HEK293 (cell line): Measurements from ENCODE around the gene KIF19.

Source experiments
- SCRT1 ChIP-seq: fragments of 450-650 bp; formaldehyde crosslinking; IDR thresholded peaks from 2 replicates; pipeline ENCODE4 v1.5.1; 2016; ENCODE audit warnings: missing biosample characterization, missing genetic modification characterization, borderline replicate concordance
- ZBTB21 ChIP-seq: fragments of 450-650 bp; formaldehyde crosslinking; IDR thresholded peaks from 2 replicates; pipeline ENCODE4 v1.5.1; 2017; ENCODE audit warnings: missing biosample characterization, missing genetic modification characterization
- ZFP41 ChIP-seq: fragments of 450-650 bp; formaldehyde crosslinking; IDR thresholded peaks from 2 replicates; pipeline ENCODE4 v1.5.1; 2016; ENCODE audit warnings: missing biosample characterization, missing genetic modification characterization, borderline replicate concordance
- ZNF112 ChIP-seq: fragments of 450-650 bp; formaldehyde crosslinking; IDR thresholded peaks from 2 replicates; pipeline ENCODE4 v1.5.0; 2017; ENCODE audit warnings: missing biosample characterization, missing genetic modification characterization
- ZNF132 ChIP-seq: fragments of 450-650 bp; formaldehyde crosslinking; IDR thresholded peaks from 2 replicates; pipeline ENCODE4 v1.5.1; 2017; ENCODE audit warnings: missing biosample characterization, missing genetic modification characterization, borderline replicate concordance
- ZNF138 ChIP-seq: fragments of 450-650 bp; formaldehyde crosslinking; IDR thresholded peaks from 2 replicates; pipeline ENCODE4 v1.5.1; 2016; ENCODE audit warnings: missing biosample characterization, missing genetic modification characterization, borderline replicate concordance
- ZNF544 ChIP-seq: fragments of 450-650 bp; formaldehyde crosslinking; IDR thresholded peaks from 2 replicates; pipeline ENCODE4 v1.5.0; 2017; ENCODE audit warnings: missing biosample characterization, missing genetic modification characterization
- TF ChIP-seq, protein P1 (sequence below): fragments of 450-650 bp; formaldehyde crosslinking; IDR thresholded peaks from 2 replicates; pipeline ENCODE4 v1.5.1; 2016; ENCODE audit warnings: missing biosample characterization, missing genetic modification characterization
- TF ChIP-seq, protein P2 (sequence below): fragments of 450-650 bp; formaldehyde crosslinking; IDR thresholded peaks from 2 replicates; pipeline ENCODE4 v1.5.1; 2016; ENCODE audit warnings: missing biosample characterization, missing genetic modification characterization, low read depth
- TF ChIP-seq, protein P3 (sequence below): IDR thresholded peaks from 2 replicates; pipeline ENCODE4 v1.6.1; 2011; ENCODE audit warnings: mild to moderate bottlenecking, low read depth, low read length, borderline replicate concordance
- TF ChIP-seq, protein P4 (sequence below): fragments of 450-650 bp; formaldehyde crosslinking; conservative IDR thresholded peaks from 2 replicates; pipeline ENCODE4 v1.5.1; 2016; ENCODE audit warnings: low read depth, missing biosample characterization, missing genetic modification characterization
- TF ChIP-seq, protein P5 (sequence below): fragments of 450-650 bp; formaldehyde crosslinking; IDR thresholded peaks from 2 replicates; pipeline ENCODE4 v1.5.1; 2016; ENCODE audit warnings: missing biosample characterization, missing genetic modification characterization

DNA sequence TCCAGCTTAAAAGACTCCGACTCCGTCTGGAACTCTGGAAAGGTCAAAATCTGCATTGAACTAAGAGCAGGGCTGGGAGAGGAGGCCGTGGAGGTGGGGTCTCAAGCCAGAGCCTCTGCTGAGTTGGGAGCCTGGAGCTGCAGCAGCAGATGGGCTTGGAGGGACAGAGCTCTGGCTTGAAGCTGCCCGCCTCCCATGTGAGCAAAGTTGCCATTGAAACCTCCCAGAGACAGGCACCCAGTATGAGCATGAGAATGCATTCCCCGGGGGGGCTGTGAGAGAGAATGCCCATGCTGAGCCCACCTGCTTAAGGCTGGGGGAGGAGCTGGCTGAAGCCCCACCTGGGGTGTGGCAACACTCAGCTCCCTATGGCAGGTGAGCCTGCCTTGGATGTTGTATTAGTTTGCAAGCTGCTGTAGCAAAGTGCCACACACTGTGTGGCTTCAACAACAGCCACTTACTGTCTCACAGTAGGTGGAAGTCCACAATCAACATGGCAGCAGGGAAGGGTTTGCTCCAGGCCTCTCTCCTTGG is 9.6 kb downstream of the KIF19 start:
- TF ChIP-seq ZFP41 (tag by site-specific recombination) = no peak
- TF ChIP-seq, protein P1, sequence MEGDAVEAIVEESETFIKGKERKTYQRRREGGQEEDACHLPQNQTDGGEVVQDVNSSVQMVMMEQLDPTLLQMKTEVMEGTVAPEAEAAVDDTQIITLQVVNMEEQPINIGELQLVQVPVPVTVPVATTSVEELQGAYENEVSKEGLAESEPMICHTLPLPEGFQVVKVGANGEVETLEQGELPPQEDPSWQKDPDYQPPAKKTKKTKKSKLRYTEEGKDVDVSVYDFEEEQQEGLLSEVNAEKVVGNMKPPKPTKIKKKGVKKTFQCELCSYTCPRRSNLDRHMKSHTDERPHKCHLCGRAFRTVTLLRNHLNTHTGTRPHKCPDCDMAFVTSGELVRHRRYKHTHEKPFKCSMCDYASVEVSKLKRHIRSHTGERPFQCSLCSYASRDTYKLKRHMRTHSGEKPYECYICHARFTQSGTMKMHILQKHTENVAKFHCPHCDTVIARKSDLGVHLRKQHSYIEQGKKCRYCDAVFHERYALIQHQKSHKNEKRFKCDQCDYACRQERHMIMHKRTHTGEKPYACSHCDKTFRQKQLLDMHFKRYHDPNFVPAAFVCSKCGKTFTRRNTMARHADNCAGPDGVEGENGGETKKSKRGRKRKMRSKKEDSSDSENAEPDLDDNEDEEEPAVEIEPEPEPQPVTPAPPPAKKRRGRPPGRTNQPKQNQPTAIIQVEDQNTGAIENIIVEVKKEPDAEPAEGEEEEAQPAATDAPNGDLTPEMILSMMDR (tag by site-specific recombination) = no peak
- no peak for TF ChIP-seq ZNF132
- TF ChIP-seq, protein P2, sequence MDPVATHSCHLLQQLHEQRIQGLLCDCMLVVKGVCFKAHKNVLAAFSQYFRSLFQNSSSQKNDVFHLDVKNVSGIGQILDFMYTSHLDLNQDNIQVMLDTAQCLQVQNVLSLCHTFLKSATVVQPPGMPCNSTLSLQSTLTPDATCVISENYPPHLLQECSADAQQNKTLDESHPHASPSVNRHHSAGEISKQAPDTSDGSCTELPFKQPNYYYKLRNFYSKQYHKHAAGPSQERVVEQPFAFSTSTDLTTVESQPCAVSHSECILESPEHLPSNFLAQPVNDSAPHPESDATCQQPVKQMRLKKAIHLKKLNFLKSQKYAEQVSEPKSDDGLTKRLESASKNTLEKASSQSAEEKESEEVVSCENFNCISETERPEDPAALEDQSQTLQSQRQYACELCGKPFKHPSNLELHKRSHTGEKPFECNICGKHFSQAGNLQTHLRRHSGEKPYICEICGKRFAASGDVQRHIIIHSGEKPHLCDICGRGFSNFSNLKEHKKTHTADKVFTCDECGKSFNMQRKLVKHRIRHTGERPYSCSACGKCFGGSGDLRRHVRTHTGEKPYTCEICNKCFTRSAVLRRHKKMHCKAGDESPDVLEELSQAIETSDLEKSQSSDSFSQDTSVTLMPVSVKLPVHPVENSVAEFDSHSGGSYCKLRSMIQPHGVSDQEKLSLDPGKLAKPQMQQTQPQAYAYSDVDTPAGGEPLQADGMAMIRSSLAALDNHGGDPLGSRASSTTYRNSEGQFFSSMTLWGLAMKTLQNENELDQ (tag by site-specific recombination) = no peak
- no peak for TF ChIP-seq ZBTB21 (tag by site-specific recombination)
- TF ChIP-seq ZNF544 (tag by site-specific recombination) = no peak
- TF ChIP-seq, protein P3, sequence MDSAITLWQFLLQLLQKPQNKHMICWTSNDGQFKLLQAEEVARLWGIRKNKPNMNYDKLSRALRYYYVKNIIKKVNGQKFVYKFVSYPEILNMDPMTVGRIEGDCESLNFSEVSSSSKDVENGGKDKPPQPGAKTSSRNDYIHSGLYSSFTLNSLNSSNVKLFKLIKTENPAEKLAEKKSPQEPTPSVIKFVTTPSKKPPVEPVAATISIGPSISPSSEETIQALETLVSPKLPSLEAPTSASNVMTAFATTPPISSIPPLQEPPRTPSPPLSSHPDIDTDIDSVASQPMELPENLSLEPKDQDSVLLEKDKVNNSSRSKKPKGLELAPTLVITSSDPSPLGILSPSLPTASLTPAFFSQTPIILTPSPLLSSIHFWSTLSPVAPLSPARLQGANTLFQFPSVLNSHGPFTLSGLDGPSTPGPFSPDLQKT = no peak
- TF ChIP-seq, protein P4, sequence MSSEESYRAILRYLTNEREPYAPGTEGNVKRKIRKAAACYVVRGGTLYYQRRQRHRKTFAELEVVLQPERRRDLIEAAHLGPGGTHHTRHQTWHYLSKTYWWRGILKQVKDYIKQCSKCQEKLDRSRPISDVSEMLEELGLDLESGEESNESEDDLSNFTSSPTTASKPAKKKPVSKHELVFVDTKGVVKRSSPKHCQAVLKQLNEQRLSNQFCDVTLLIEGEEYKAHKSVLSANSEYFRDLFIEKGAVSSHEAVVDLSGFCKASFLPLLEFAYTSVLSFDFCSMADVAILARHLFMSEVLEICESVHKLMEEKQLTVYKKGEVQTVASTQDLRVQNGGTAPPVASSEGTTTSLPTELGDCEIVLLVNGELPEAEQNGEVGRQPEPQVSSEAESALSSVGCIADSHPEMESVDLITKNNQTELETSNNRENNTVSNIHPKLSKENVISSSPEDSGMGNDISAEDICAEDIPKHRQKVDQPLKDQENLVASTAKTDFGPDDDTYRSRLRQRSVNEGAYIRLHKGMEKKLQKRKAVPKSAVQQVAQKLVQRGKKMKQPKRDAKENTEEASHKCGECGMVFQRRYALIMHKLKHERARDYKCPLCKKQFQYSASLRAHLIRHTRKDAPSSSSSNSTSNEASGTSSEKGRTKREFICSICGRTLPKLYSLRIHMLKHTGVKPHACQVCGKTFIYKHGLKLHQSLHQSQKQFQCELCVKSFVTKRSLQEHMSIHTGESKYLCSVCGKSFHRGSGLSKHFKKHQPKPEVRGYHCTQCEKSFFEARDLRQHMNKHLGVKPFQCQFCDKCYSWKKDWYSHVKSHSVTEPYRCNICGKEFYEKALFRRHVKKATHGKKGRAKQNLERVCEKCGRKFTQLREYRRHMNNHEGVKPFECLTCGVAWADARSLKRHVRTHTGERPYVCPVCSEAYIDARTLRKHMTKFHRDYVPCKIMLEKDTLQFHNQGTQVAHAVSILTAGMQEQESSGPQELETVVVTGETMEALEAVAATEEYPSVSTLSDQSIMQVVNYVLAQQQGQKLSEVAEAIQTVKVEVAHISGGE (tag by site-specific recombination) = no peak
- no peak for TF ChIP-seq ZNF112 (tag by site-specific recombination)
- no peak for TF ChIP-seq ZNF138 (tag by site-specific recombination)
- no peak for TF ChIP-seq SCRT1 (tag by site-specific recombination)
- TF ChIP-seq, protein P5, sequence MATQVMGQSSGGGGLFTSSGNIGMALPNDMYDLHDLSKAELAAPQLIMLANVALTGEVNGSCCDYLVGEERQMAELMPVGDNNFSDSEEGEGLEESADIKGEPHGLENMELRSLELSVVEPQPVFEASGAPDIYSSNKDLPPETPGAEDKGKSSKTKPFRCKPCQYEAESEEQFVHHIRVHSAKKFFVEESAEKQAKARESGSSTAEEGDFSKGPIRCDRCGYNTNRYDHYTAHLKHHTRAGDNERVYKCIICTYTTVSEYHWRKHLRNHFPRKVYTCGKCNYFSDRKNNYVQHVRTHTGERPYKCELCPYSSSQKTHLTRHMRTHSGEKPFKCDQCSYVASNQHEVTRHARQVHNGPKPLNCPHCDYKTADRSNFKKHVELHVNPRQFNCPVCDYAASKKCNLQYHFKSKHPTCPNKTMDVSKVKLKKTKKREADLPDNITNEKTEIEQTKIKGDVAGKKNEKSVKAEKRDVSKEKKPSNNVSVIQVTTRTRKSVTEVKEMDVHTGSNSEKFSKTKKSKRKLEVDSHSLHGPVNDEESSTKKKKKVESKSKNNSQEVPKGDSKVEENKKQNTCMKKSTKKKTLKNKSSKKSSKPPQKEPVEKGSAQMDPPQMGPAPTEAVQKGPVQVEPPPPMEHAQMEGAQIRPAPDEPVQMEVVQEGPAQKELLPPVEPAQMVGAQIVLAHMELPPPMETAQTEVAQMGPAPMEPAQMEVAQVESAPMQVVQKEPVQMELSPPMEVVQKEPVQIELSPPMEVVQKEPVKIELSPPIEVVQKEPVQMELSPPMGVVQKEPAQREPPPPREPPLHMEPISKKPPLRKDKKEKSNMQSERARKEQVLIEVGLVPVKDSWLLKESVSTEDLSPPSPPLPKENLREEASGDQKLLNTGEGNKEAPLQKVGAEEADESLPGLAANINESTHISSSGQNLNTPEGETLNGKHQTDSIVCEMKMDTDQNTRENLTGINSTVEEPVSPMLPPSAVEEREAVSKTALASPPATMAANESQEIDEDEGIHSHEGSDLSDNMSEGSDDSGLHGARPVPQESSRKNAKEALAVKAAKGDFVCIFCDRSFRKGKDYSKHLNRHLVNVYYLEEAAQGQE (tag by site-specific recombination) = no peak
